Upper lobe of left lung (tissue), 6 donors: ENCODE measurements around the gene UBASH3A. TPM values are rescaled to one million over a fixed set of nuclear protein-coding genes. Genes with fewer than 3 reads are reported as not detected.

Experiments
- ATAC-seq, 2 donors: fragments of 200-7000 bp; cut with Tn5 transposase; one replicate each; pipeline ENCODE4 v1.9.1; 2022; ENCODE audit warnings: mild to moderate bottlenecking in 2 of 2, moderate library complexity in 2 of 2; ENCODE audit not compliant: low FRiP score in 2 of 2
- DNase-seq, 2 donors: peaks; one replicate each; pipeline ENCODE4 v3.0.0-alpha.2; 2019 to 2020
- H3K27ac ChIP-seq, 4 donors: fragments of 200-600 bp; sonication (generic); one replicate each; pipeline ENCODE4 v1.5.1; 2016 to 2019
- H3K27me3 ChIP-seq, 4 donors: fragments of 200-600 bp; sonication (generic); one replicate each; pipeline ENCODE4 v1.5.1; 2017 to 2019
- H3K36me3 ChIP-seq, 4 donors: fragments of 200-600 bp; sonication (generic); one replicate each; pipeline ENCODE4 v1.5.1; 2016 to 2019
- H3K4me1 ChIP-seq, 4 donors: fragments of 200-600 bp; sonication (generic); one replicate each; pipeline ENCODE4 v1.5.1; 2018 to 2019
- H3K4me3 ChIP-seq, 4 donors: fragments of 200-600 bp; sonication (generic); one replicate each; pipeline ENCODE4 v1.5.1; 2017 to 2019; ENCODE audit warnings: mild to moderate bottlenecking in 2 of 4, moderate library complexity in 1 of 4
- H3K9me3 ChIP-seq, 4 donors: fragments of 200-600 bp; sonication (generic); one replicate each; pipeline ENCODE4 v1.5.1; 2018 to 2019
- CTCF ChIP-seq, 6 experiments: fragments of 450-650 bp in 4 of 6; fragments of 200-600 bp in 2 of 6; sonication (generic) in 2 of 6; IDR thresholded peaks; one replicate each; pipeline ENCODE4 v1.5.1; 2016 to 2019; ENCODE audit warnings: antibody characterized with exemption in 6 of 6
- EP300 ChIP-seq, 4 donors: sonication (generic); formaldehyde crosslinking; IDR thresholded peaks; one replicate each; pipeline ENCODE4 v1.5.1; 2017; ENCODE audit warnings: antibody characterized with exemption in 4 of 4, control low read depth in 2 of 4
- POLR2A ChIP-seq, 4 donors: fragments of 450-650 bp; IDR thresholded peaks; one replicate each; pipeline ENCODE4 v1.5.1; 2016 to 2017; ENCODE audit warnings: antibody characterized with exemption in 4 of 4, mild to moderate bottlenecking in 2 of 4
- POLR2AphosphoS5 ChIP-seq, 2 donors: sonication (generic); formaldehyde crosslinking; IDR thresholded peaks; one replicate each; pipeline ENCODE4 v1.5.1; 2017; ENCODE audit warnings: antibody characterized with exemption in 2 of 2
- WGBS, 2 donors: methylation state at CpG; one replicate each; pipeline ENCODE4 v1.1.5; 2017 to 2018; 5-methylcytosine and 5-hydroxymethylcytosine counted together
- total RNA-seq, 6 donors: library from RNA; depleted of rRNA in 4 of 6; stranded (reverse); fragments of >200 nt in 4 of 6; gene quantifications; one replicate each; pipeline versions ENCODE4 v1.1.0 to v1.2.1, GENCODE V29; 2016 to 2021
- donor health status: DM: no; HTN: no; CAD: no; lungs with moderate emphysema.
- donor health status: DM: no; HTN: yes; CAD: no; lungs with severe emphysema.

The UBASH3A gene
- total RNA-seq, 6 donors from 2014 or later: 1.4 to 7.3 (median 2.9) TPM; not detected in 1

DNA sequence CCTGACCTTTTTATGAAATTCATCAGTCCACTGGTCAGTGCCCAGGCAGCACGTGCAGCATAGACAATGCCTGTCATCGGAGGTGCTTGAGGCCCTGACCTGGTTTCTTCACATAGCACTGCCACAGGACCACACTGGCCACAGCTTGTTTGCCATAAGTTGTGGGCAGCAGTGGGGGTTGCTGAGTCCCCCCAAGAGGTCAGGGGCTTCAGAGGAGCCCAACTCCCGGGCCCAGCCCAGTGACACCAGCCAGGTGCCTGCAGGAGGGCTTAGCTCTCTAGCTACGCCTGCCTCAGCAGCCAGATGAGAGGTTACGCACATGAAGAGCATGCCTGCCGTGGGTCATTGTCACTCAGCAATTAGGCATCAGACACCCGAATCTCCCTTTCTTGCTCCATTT lies 41.6 kb downstream of the UBASH3A start:
- H3K4me1 ChIP-seq: peaks cover 0 to 7% (median 3%) of the 10 kb centered on the region in 4 donors
- no peak overlapping the region for H3K4me3 ChIP-seq
- ATAC-seq (no peak), DNase-seq (no peak)
- no peaks in the 10 kb centered on the region for H3K27me3 ChIP-seq
- no peak overlapping the region for H3K27ac ChIP-seq
- no peaks in the 10 kb centered on the region for H3K36me3 ChIP-seq
- WGBS, 2 donors: 70 to 89% methylated on average over 7 of the region's 7 CpGs
- H3K9me3 ChIP-seq: no peaks in the 10 kb centered on the region
- TF ChIP-seq POLR2AphosphoS5 (IDR thresholded peaks at IDR 0.05) (no peak), CTCF (IDR thresholded peaks at IDR 0.05) (no peak), POLR2A (IDR thresholded peaks at IDR 0.05) (no peak), EP300 (IDR thresholded peaks at IDR 0.05) (no peak)

DNA sequence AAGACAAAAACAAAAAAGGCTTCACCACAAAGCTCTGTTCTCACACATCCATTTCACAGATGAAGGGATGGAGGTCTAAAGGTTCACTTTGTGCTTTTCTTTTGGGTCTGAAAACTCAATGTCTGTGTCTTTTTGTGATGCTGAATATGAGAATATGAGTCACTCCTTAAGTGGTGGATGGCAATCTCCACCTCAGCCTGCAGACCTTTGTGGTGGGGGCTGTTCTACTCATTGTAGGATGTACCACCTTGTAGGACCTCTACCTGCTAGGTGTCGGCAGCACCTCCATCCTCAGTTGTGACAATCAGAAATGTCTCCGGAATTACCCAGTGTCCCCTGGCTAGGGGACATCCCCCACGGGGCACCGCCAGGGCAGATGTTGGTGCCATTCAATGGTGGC lies 42.8 kb downstream of the UBASH3A start:
- ATAC-seq (no peak), DNase-seq (no peak)
- no peaks in the 10 kb centered on the region for H3K36me3 ChIP-seq
- 84 to 100% methylated on average over 2 to 4 of the region's 4 CpGs for WGBS, 2 donors
- no peak overlapping the region for H3K4me3 ChIP-seq
- no peaks in the 10 kb centered on the region for H3K9me3 ChIP-seq
- no peak overlapping the region for H3K27ac ChIP-seq
- H3K4me1 ChIP-seq: peaks cover 0 to 9% (median 5%) of the 10 kb centered on the region in 4 donors
- TF ChIP-seq POLR2A (IDR thresholded peaks at IDR 0.05) (no peak), POLR2AphosphoS5 (IDR thresholded peaks at IDR 0.05) (no peak), EP300 (IDR thresholded peaks at IDR 0.05) (no peak), CTCF (IDR thresholded peaks at IDR 0.05) (no peak)
- H3K27me3 ChIP-seq: no peaks in the 10 kb centered on the region

DNA sequence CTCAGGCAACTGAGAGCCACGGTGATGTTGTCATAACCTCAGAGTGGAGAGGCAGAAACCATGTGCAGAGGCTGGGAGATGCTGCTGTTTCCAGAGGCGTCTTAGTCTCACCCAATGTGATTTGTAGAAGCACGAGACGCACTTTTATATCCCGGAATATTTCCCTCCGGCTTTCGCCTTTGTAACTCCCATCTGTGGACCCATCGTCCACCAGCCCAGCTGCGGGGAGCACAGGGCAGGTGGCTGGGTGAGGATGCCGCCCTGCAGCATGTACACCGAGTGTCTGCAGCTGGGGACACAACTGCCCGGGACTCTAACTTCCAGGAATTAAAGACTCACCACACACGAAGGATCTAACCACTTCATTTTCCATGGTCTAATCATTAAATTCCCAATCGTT lies 43.5 kb downstream of the UBASH3A start:
- peaks cover 0 to 9% (median 5%) of the 10 kb centered on the region in 4 donors for H3K4me1 ChIP-seq
- no peaks in the 10 kb centered on the region for H3K9me3 ChIP-seq
- ATAC-seq (no peak), DNase-seq (no peak)
- 82 to 88% methylated on average over 14 of the region's 14 CpGs for WGBS, 2 donors
- TF ChIP-seq POLR2A (IDR thresholded peaks at IDR 0.05) (no peak), EP300 (IDR thresholded peaks at IDR 0.05) (no peak), POLR2AphosphoS5 (IDR thresholded peaks at IDR 0.05) (no peak), CTCF (IDR thresholded peaks at IDR 0.05) (no peak)
- H3K36me3 ChIP-seq: no peaks in the 10 kb centered on the region
- H3K4me3 ChIP-seq: no peak overlapping the region
- H3K27ac ChIP-seq: no peak overlapping the region
- H3K27me3 ChIP-seq: no peaks in the 10 kb centered on the region

GRCh38 chr21:42447732-42448131 lies 44.0 kb downstream of the UBASH3A start:
- no peaks in the 10 kb centered on the region for H3K9me3 ChIP-seq
- H3K27me3 ChIP-seq: no peaks in the 10 kb centered on the region
- no peak for DNase-seq
- 93 to 94% methylated on average over 10 of the region's 10 CpGs for WGBS, 2 donors
- H3K4me3 ChIP-seq: no peak overlapping the region
- no peak overlapping the region for H3K27ac ChIP-seq
- peaks cover 0 to 9% (median 5%) of the 10 kb centered on the region in 4 donors for H3K4me1 ChIP-seq
- H3K36me3 ChIP-seq: no peaks in the 10 kb centered on the region
- TF ChIP-seq CTCF (IDR thresholded peaks at IDR 0.05): no peak
- TF ChIP-seq POLR2A (IDR thresholded peaks at IDR 0.05): no peak
- TF ChIP-seq EP300 (IDR thresholded peaks at IDR 0.05): no peak
- TF ChIP-seq POLR2AphosphoS5 (IDR thresholded peaks at IDR 0.05): no peak
- no peak for ATAC-seq

DNA sequence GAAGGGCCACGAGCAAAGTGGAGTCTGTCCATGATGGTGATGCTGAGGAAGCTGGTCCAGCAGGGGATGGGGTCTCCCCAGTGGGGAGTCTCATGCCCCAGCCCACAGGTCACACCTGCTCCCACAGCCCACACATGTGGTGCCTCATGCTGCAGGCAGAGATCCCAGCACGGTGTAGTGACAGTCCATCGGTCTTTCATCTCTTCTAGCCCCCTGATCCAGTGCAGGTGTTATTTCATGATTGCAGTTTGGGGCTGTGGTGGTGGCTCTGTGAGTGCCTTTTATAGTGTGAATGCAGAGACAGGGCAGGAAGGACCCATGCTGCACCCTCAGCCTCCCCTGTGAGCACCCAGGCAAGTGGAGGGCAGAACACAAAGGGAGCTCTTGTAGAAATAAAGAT lies 45.0 kb downstream of the UBASH3A start:
- no peaks in the 10 kb centered on the region for H3K27me3 ChIP-seq
- no peaks in the 10 kb centered on the region for H3K36me3 ChIP-seq
- H3K4me1 ChIP-seq: peaks cover 0 to 9% (median 5%) of the 10 kb centered on the region in 4 donors
- no peaks in the 10 kb centered on the region for H3K9me3 ChIP-seq
- no peak overlapping the region for H3K27ac ChIP-seq
- ATAC-seq: no peak
- H3K4me3 ChIP-seq: no peak overlapping the region
- DNase-seq: no peak
- WGBS, 2 donors: 78 to 89% methylated on average over 3 of the region's 3 CpGs
- no peak for TF ChIP-seq POLR2A (IDR thresholded peaks at IDR 0.05)
- TF ChIP-seq CTCF (IDR thresholded peaks at IDR 0.05): no peak
- no peak for TF ChIP-seq EP300 (IDR thresholded peaks at IDR 0.05)
- TF ChIP-seq POLR2AphosphoS5 (IDR thresholded peaks at IDR 0.05): no peak
